ENCODE data around the gene CALR3.
"Not testable (repeated sequence)": the region's sequence is repeated elsewhere in the genome, so short reads cannot be mapped to it uniquely, and the experiment has no call there.

The CALR3 gene

GRCh38 chr19:16457195-16457953 lies 38.6 kb downstream of the CALR3 start:
- no peak for FAIRE-seq

GRCh38 chr19:16456652-16457194 lies 39.2 kb downstream of the CALR3 start:
- no peak for FAIRE-seq

GRCh38 chr19:16455489-16455888 lies 40.5 kb downstream of the CALR3 start:
- FAIRE-seq: no peak

- FAIRE-seq: no peak
Measured at GRCh38 chr19:16454351-16454918, 41.5 kb downstream of the CALR3 start.

GRCh38 chr19:16452325-16452724 lies 43.6 kb downstream of the CALR3 start:
- FAIRE-seq: no peak

GRCh38 chr19:16449330-16449961 lies 46.5 kb downstream of the CALR3 start:
- FAIRE-seq: no peak

GRCh38 chr19:16448872-16449271 lies 47.1 kb downstream of the CALR3 start:
- not testable (repeated sequence) for FAIRE-seq

GRCh38 chr19:16446724-16447368 lies 49.1 kb downstream of the CALR3 start:
- no peak for FAIRE-seq

- no peak for FAIRE-seq
Measured at GRCh38 chr19:16446108-16446723, 49.8 kb downstream of the CALR3 start.

- FAIRE-seq: no peak
Measured at GRCh38 chr19:16445238-16446107, 50.5 kb downstream of the CALR3 start.

- no peak for FAIRE-seq
Measured at GRCh38 chr19:16444269-16444600, 51.7 kb downstream of the CALR3 start.

GRCh38 chr19:16442386-16443276 lies 53.3 kb downstream of the CALR3 start:
- no peak for FAIRE-seq

GRCh38 chr19:16441661-16442162 lies 54.3 kb downstream of the CALR3 start:
- no peak for FAIRE-seq

- no peak for FAIRE-seq
Measured at GRCh38 chr19:16436780-16437332, 59.1 kb downstream of the CALR3 start.

- FAIRE-seq: no peak
Measured at GRCh38 chr19:16435999-16436650, 59.8 kb downstream of the CALR3 start.

- FAIRE-seq: no peak
Measured at GRCh38 chr19:16435238-16435917, 60.6 kb downstream of the CALR3 start.

GRCh38 chr19:16433986-16434385 lies 62.0 kb downstream of the CALR3 start:
- FAIRE-seq: no peak

GRCh38 chr19:16429759-16430091 lies 66.2 kb downstream of the CALR3 start:
- FAIRE-seq: no peak

- no peak for FAIRE-seq
Measured at GRCh38 chr19:16429066-16429758, 66.8 kb downstream of the CALR3 start.
